Measurements from ENCODE around the gene CA7.
"Not testable (repeated sequence)": the region's sequence is repeated elsewhere in the genome, so short reads cannot be mapped to it uniquely, and the experiment has no call there.

CA7 gene

GRCh38 chr16:66846831-66847230, 2.6 kb downstream of the CA7 start:
- no peak for DNase-seq (ENCODE audit: low read depth)

- DNase-seq (ENCODE audit: low read depth): no peak
Measured at GRCh38 chr16:66847533-66848067, 3.4 kb downstream of the CA7 start.

GRCh38 chr16:66848172-66848571, 4.0 kb downstream of the CA7 start:
- DNase-seq (ENCODE audit: low read depth): no peak

GRCh38 chr16:66849021-66849420, 4.8 kb downstream of the CA7 start:
- no peak for DNase-seq (ENCODE audit: low read depth)

- DNase-seq (ENCODE audit: low read depth): no peak
Measured at GRCh38 chr16:66849549-66849948, 5.3 kb downstream of the CA7 start.

GRCh38 chr16:66850115-66850815, 6.1 kb downstream of the CA7 start:
- DNase-seq (ENCODE audit: low read depth): no peak

- DNase-seq (ENCODE audit: low read depth): no peak
Measured at GRCh38 chr16:66851166-66851964, 7.2 kb downstream of the CA7 start.

- no peak for DNase-seq (ENCODE audit: low read depth)
Measured at GRCh38 chr16:66853261-66854139, 9.3 kb downstream of the CA7 start.

- DNase-seq (ENCODE audit: low read depth): no peak
Measured at GRCh38 chr16:66856184-66856730, 12.0 kb downstream of the CA7 start.

GRCh38 chr16:66856801-66857200, 12.6 kb downstream of the CA7 start:
- no peak for DNase-seq (ENCODE audit: low read depth)

GRCh38 chr16:66857437-66857836, 13.2 kb downstream of the CA7 start:
- DNase-seq (ENCODE audit: low read depth): no peak

- DNase-seq (ENCODE audit: low read depth): no peak
Measured at GRCh38 chr16:66858740-66859396, 14.7 kb downstream of the CA7 start.

- no peak for DNase-seq (ENCODE audit: low read depth)
Measured at GRCh38 chr16:66859397-66860068, 15.3 kb downstream of the CA7 start.

GRCh38 chr16:66862023-66862520, 17.9 kb downstream of the CA7 start:
- no peak for DNase-seq (ENCODE audit: low read depth)

- no peak for DNase-seq (ENCODE audit: low read depth)
Measured at GRCh38 chr16:66863707-66864106, 19.5 kb downstream of the CA7 start.

GRCh38 chr16:66869424-66869823, 25.2 kb downstream of the CA7 start:
- DNase-seq (ENCODE audit: low read depth): no peak

- DNase-seq (ENCODE audit: low read depth): not testable (repeated sequence)
Measured at GRCh38 chr16:66871363-66871762, 27.1 kb downstream of the CA7 start.

- DNase-seq (ENCODE audit: low read depth): no peak
Measured at GRCh38 chr16:66871840-66872239, 27.6 kb downstream of the CA7 start.

GRCh38 chr16:66872559-66872942, 28.3 kb downstream of the CA7 start:
- DNase-seq (ENCODE audit: low read depth): no peak

- DNase-seq (ENCODE audit: low read depth): peak; percentile 76
Measured at GRCh38 chr16:66872943-66873684, 28.9 kb downstream of the CA7 start.

Measured in stimulated activated CD4-positive, alpha-beta T cell treated with anti-CD3 and anti-CD28 coated beads, Interleukin-2, amount 100 ng/mL, for 4 hours (primary cell).